HG03135 (cell line): Measurements from ENCODE around the gene H2AZ2.
"Not testable (repeated sequence)": the region's sequence is repeated elsewhere in the genome, so short reads cannot be mapped to it uniquely, and the experiment has no call there.

Experiments used
- ATAC-seq: cut with Tn5 transposase; IDR thresholded peaks from one replicate; pipeline ENCODE4 v1.9.1; 2021; ENCODE audit warnings: mild to moderate bottlenecking, moderate library complexity; ENCODE audit not compliant: unreplicated experiment

Gene H2AZ2

DNA sequence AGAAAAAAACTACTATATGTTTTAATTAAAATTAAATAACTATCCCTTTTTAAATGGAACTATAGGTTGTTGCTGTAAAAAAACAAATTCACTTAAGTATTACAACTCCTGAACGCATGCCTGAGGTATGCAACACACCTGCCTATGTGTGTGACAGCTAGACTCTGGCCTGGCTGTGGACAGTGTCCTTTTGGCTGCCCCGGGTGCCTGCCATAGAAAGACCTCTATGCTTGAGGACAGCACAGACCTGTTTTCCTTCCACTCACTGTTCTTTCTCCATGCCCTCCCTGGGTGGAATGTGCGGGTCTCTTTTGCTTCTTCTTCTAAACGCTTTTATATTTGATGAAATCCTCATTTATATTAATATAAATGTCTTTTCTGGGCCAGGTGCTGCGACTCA is 57.9 kb downstream of the H2AZ2 start:
- ATAC-seq: no peak

DNA sequence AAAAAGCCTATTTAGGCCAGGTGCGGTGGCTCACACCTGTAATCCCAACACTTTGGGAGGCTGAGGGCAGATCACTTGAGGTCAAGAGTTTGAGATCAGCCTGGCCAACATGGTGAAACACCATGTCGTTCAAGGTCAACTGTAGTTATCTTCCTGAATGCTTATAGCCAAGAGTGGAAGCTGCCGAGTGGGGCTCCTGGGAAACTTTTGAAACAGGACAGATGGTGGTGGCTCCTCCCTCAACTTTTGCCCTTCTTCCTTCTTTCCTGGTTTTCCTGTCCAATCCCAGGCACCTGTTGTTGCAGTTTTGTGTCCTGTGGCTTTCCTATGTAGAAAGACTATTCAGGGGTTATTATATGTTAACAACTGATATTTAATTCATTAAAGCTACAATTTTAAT is 60.1 kb downstream of the H2AZ2 start:
- ATAC-seq: no peak

DNA sequence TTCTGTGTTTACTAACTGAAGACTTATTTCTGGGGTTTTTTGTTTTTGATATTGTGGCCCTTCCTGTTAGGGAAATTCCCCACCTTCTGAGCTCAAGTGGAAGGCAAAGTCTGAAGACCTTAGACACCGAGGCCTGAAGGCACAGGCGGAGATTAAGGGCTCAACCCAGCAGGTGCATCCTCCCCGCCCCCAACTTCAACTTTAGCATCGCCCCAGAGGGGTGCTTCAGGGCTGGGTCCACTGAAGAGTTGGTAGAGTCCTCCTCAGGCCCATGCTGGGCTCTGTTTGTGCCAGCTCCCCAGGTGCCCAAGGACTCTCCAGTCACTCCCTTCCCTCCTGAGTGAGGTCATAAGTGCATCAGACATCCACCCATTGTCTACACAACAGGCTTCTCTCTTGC is 60.8 kb downstream of the H2AZ2 start:
- ATAC-seq: no peak

- not testable (repeated sequence) for ATAC-seq
Measured at GRCh38 chr7:44785218-44785617, 62.7 kb downstream of the H2AZ2 start.

DNA sequence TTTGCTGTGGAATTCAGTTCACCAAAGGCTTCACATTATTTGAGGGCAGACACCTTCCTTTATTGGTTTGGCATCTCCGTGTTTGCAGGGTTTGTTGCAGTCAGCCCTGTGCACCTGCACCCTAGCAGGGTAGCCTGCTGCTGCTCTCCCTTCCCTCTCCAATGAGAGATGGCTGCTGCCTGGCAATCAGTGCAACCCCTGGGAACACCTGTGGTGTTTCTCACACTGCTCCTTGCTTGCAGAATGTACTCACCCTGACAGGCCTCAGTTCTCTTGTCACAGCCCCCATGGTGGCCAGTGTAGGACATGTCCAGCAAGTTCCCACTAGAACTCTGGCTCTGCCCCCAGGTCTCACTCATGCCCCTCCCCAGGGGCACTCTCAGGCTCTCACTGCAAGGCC is 63.5 kb downstream of the H2AZ2 start:
- no peak for ATAC-seq

DNA sequence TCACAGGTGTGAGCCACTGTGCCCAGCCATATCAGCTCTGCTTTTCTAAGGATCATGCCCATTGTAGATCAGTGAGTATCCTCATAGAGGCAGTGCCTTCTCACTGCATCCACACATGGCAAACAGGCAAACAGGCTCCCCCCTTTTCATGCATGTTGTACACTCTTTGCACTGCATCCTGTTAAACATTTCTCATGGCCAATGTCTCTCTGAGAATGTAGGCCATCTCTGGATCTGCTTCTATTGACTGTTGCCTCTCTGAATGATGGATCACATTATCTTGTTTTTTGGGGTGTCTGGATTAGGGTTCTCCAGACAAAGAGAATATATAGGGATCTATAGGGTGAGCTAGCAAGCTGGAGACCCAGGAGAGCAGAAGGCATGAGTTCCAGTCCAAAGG is 64.5 kb downstream of the H2AZ2 start:
- ATAC-seq: no peak

DNA sequence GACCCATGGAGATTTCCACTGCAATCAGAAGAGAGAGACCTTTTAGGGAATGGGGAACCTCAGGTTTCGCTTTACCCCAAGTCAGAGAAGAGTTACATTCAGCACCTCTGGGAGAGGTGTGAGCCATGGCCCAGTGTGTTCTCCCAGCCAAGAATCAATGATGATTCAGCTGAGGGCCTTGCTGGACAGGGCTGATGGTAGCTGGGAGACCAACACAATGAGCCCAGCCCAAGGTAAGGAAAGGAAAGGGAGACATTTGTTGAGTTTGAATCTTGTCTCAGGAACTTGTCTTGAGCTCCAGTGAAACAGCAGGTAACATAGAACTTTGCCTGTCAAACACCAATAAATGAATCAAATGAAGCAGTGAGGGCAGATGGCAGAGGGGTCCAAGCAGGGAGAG is 65.4 kb downstream of the H2AZ2 start:
- no peak for ATAC-seq
